IMR-90 (cell line): ENCODE results near the gene PTPRN2. TPM values are rescaled to one million over a fixed set of nuclear protein-coding genes. Genes with fewer than 3 reads are reported as not detected.

Experiments used
- ATAC-seq: fragments of 200-7000 bp; cut with Tn5 transposase; 2 replicates; pipeline ENCODE4 v1.9.1; 2020; ENCODE audit warnings: low read depth, mild to moderate bottlenecking, moderate library complexity
- BruUV-seq: library from RNA; stranded (reverse); fragments of 400-500 nt; replicated peaks from 2 replicates; lab custom pipeline; 2021; lab: Mats Ljungman, UMichigan
- CTCF ChIA-PET: fragments of 300-600 bp; formaldehyde crosslinking; extraction: SDS; loops from one replicate; lab custom pipeline; 2021; ENCODE audit warnings: antibody characterized with exemption; lab: Yijun Ruan, JAX
- POLR2A ChIA-PET: fragments of 300-600 bp; sonication (Branson Sonifier 250); formaldehyde crosslinking; loops from one replicate; lab custom pipeline; 2022; ENCODE audit warnings: antibody characterized with exemption; ENCODE audit not compliant: unreplicated experiment; lab: Charles Lee
- DNase-seq: peaks from one replicate; pipeline ENCODE4 v3.0.0; 2013
- H2AFZ ChIP-seq: replicated peaks from 2 replicates; pipeline ENCODE3; 2013; ENCODE audit warnings: low read length, mild to moderate bottlenecking; ENCODE audit not compliant: poor library complexity
- H2AK5ac ChIP-seq: 2 replicates; pipeline ENCODE4 v1.6.1; 2013; ENCODE audit warnings: low read depth, low read length, inconsistent platforms
- H2AK9ac ChIP-seq: replicated peaks from 2 replicates; pipeline ENCODE3; 2013; ENCODE audit warnings: mild to moderate bottlenecking, low read depth, low read length, moderate library complexity; ENCODE audit not compliant: poor library complexity
- H2BK120ac ChIP-seq: 2 replicates; pipeline ENCODE4 v1.6.1; 2013; ENCODE audit warnings: low read depth, low read length, inconsistent platforms
- H2BK15ac ChIP-seq: 3 replicates; pipeline ENCODE4 v1.6.1; 2013; ENCODE audit warnings: low read depth, low read length, inconsistent platforms
- H2BK20ac ChIP-seq: 2 replicates; pipeline ENCODE4 v1.6.1; 2013; ENCODE audit warnings: low read depth, mild to moderate bottlenecking, inconsistent platforms, low read length, moderate library complexity
- H2BK5ac ChIP-seq: 2 replicates; pipeline ENCODE4 v1.6.1; 2013; ENCODE audit warnings: mild to moderate bottlenecking, low read depth, low read length, inconsistent platforms; ENCODE audit not compliant: poor library complexity, severe bottlenecking
- H3K14ac ChIP-seq: replicated peaks from 2 replicates; pipeline ENCODE4 v1.6.1; 2013; ENCODE audit warnings: low read depth, low read length, inconsistent platforms
- H3K18ac ChIP-seq: 2 replicates; pipeline ENCODE4 v1.6.1; 2013; ENCODE audit warnings: low read depth, low read length, control low read depth
- H3K23ac ChIP-seq: 2 replicates; pipeline ENCODE4 v1.6.1; 2013; ENCODE audit warnings: low read depth, low read length, inconsistent platforms
- H3K27ac ChIP-seq: 2 replicates; pipeline ENCODE4 v1.5.1; 2013; ENCODE audit warnings: mild to moderate bottlenecking, control low read depth, low read length; ENCODE audit not compliant: insufficient read depth
- H3K27me3 ChIP-seq: 2 replicates; pipeline ENCODE4 v1.6.1; 2013; ENCODE audit warnings: low read length; ENCODE audit not compliant: control insufficient read depth, insufficient read depth
- H3K36me3 ChIP-seq: 2 replicates; pipeline ENCODE4 v1.6.1; 2013; ENCODE audit warnings: low read length, mixed read lengths; ENCODE audit not compliant: control insufficient read depth, insufficient read depth
- H3K4ac ChIP-seq: 2 replicates; pipeline ENCODE4 v1.6.1; 2013; ENCODE audit warnings: low read depth, low read length, inconsistent platforms
- H3K4me1 ChIP-seq: 2 replicates; pipeline ENCODE4 v1.6.1; 2013; ENCODE audit warnings: low read length, mixed read lengths; ENCODE audit not compliant: control insufficient read depth, insufficient read depth
- H3K4me2 ChIP-seq: 2 replicates; pipeline ENCODE4 v1.6.1; 2013; ENCODE audit warnings: low read depth, mild to moderate bottlenecking, control low read depth, low read length, moderate library complexity
- H3K4me3 ChIP-seq: 2 replicates; pipeline ENCODE4 v1.5.1; 2013; ENCODE audit warnings: low read depth, mild to moderate bottlenecking, control low read depth, low read length, moderate library complexity; ENCODE audit not compliant: insufficient read depth
- H3K56ac ChIP-seq: 2 replicates; pipeline ENCODE4 v1.6.1; 2013; ENCODE audit warnings: low read length, inconsistent platforms; ENCODE audit not compliant: insufficient read depth; ENCODE audit errors: extremely low read depth
- H3K79me1 ChIP-seq, 2 experiments: 2 replicates each; pipeline ENCODE4 v1.6.1; 2013; ENCODE audit warnings: low read length in 2 of 2, inconsistent platforms in 1 of 2, low read depth in 1 of 2
- H3K9ac ChIP-seq: 2 replicates; pipeline ENCODE4 v1.6.1; 2013; ENCODE audit warnings: low read depth, low read length, control low read depth
- H3K9me1 ChIP-seq: 2 replicates; pipeline ENCODE4 v1.6.1; 2013; ENCODE audit warnings: low read length, inconsistent platforms; ENCODE audit not compliant: insufficient read depth
- H3K9me3 ChIP-seq: 2 replicates; pipeline ENCODE4 v1.6.1; 2013; ENCODE audit warnings: low read length; ENCODE audit not compliant: control insufficient read depth, insufficient read depth
- H4K20me1 ChIP-seq: 2 replicates; pipeline ENCODE4 v1.6.1; 2013; ENCODE audit warnings: low read length, inconsistent platforms; ENCODE audit not compliant: insufficient read depth
- H4K5ac ChIP-seq: 2 replicates; pipeline ENCODE4 v1.6.1; 2013; ENCODE audit warnings: mild to moderate bottlenecking, low read depth, low read length, control low read depth
- H4K8ac ChIP-seq, 2 experiments: 2 replicates each; pipeline ENCODE4 v1.6.1; 2013; ENCODE audit warnings: low read depth in 2 of 2, low read length in 2 of 2, control low read depth in 1 of 2, inconsistent platforms in 1 of 2
- H4K91ac ChIP-seq: 2 replicates; pipeline ENCODE4 v1.6.1; 2013; ENCODE audit warnings: low read depth, low read length, inconsistent platforms; ENCODE audit not compliant: insufficient read depth
- RFX5 ChIP-seq: IDR thresholded peaks from 2 replicates; pipeline ENCODE4 v1.8.0; 2012; ENCODE audit warnings: low read depth, mild to moderate bottlenecking, low read length, moderate library complexity
- USF2 ChIP-seq: fragments of 150-350 bp; IDR thresholded peaks from 2 replicates; pipeline ENCODE4 v1.6.1; 2017; ENCODE audit warnings: mild to moderate bottlenecking, antibody characterized with exemption, low read length, low read depth
- WGBS, 2 experiments: methylation state at CpG; one replicate each; pipeline versions ENCODE4 v1.1.5 to v1.1.7; 2013; ENCODE audit warnings: missing lambda C conversion rate in 2 of 2; ENCODE audit not compliant: insufficient read length in 1 of 2; ENCODE audit errors: extremely low coverage in 2 of 2; 5-methylcytosine and 5-hydroxymethylcytosine counted together
- dilution Hi-C: fragments of 300-500 bp; cut with HindIII; formaldehyde crosslinking; loops from one replicate; pipeline ENCODE4 v1.14.3; 2018; ENCODE audit warnings: low sequenced_read_pairs; ENCODE audit not compliant: unreplicated experiment
- in situ Hi-C: fragments of 300-500 bp; cut with MboI; formaldehyde crosslinking; loops from 3 replicates; pipeline ENCODE4 v1.14.3; 2019; ENCODE audit warnings: low sequenced_read_pairs, inconsistent platforms, mixed read lengths
- intact Hi-C: fragments of 100-400 bp; cut with micrococcal nuclease; formaldehyde crosslinking; loops from 2 replicates; pipeline ENCODE4 v1.10.0; 2022
- polyA plus RNA-seq, 3 experiments: library from polyadenylated mRNA; depleted of rRNA; stranded (reverse); fragments of >200 nt; gene quantifications; 2 replicates each; pipeline ENCODE4 v1.2.3, GENCODE V29; 2012; ENCODE audit warnings: low replicate concordance in 1 of 3
- total RNA-seq: library from RNA; depleted of rRNA; stranded (reverse); fragments of >200 nt; gene quantifications from 2 replicates; pipeline ENCODE4 v1.2.3, GENCODE V29; 2012

The PTPRN2 gene
- total and polyA plus RNA-seq, 2 of the 4 experiments (the other 2 are of a cell fraction), result 0.03 TPM; not detected in 1

GRCh38 chr7:158062661-158063060, 525.0 kb downstream of the PTPRN2 start:
- H4K91ac ChIP-seq, result no peak overlapping the region
- no peak overlapping the region for H3K14ac ChIP-seq
- H3K23ac ChIP-seq, result no peak overlapping the region
- no peak overlapping the region for H2AK5ac ChIP-seq
- ATAC-seq (no peak), DNase-seq (no peak)
- no peak overlapping the region for H3K9ac ChIP-seq
- H3K9me3 ChIP-seq, result peaks cover 48% of the 10 kb centered on the region
- H2BK20ac ChIP-seq, result no peak overlapping the region
- no TSS peak for BruUV-seq
- no peaks in the 10 kb centered on the region for H3K4me1 ChIP-seq
- no peak overlapping the region for H2AFZ ChIP-seq
- POLR2A ChIA-PET, result no interaction called here
- H2BK120ac ChIP-seq, result no peak overlapping the region
- H3K4me3 ChIP-seq, result no peak overlapping the region
- no peak overlapping the region for H4K8ac ChIP-seq
- CTCF ChIA-PET, result no interaction called here
- H3K36me3 ChIP-seq, result no peaks in the 10 kb centered on the region
- no peak overlapping the region for H3K56ac ChIP-seq
- H2BK15ac ChIP-seq, result no peak overlapping the region
- H3K27me3 ChIP-seq, result no peaks in the 10 kb centered on the region
- intact Hi-C loops, result no loop called here
- no peak overlapping the region for H3K18ac ChIP-seq
- no peaks in the 10 kb centered on the region for H3K9me1 ChIP-seq
- H2AK9ac ChIP-seq, result no peak overlapping the region
- in situ Hi-C loops, result no loop called here
- dilution Hi-C loops, result no loop called here
- no peak overlapping the region for H3K4ac ChIP-seq
- H2BK5ac ChIP-seq, result no peak overlapping the region
- H3K27ac ChIP-seq, result no peak overlapping the region
- TF ChIP-seq RFX5 (no peak), USF2 (no peak)
- H3K79me1 ChIP-seq, result no peaks in the 10 kb centered on the region
- H4K5ac ChIP-seq, result no peak overlapping the region
- H4K20me1 ChIP-seq, result no peaks in the 10 kb centered on the region
- WGBS, 2 experiments, result 69% methylated on average over 5 of the region's 20 CpGs; no CpG with 5 or more reads in 1 of the 2 experiments
- no peak overlapping the region for H3K4me2 ChIP-seq
